Naive B cell (primary cell): ENCODE data around the gene TRABD. TPM values are rescaled to one million over a fixed set of nuclear protein-coding genes. Genes with fewer than 3 reads are reported as not detected.

Experiments used
- ATAC-seq, 2 donors: fragments of 150-1000 bp; cut with Tn5 transposase; 2 replicates each; pipeline ENCODE4 v1.10.0; 2021; ENCODE audit warnings: low read depth in 2 of 2, mild to moderate bottlenecking in 2 of 2, moderate library complexity in 2 of 2
- DNase-seq: peaks from one replicate; pipeline ENCODE4 v3.0.0; 2022
- H3K27ac Mint-ChIP-seq, 6 donors: one replicate each; pipeline ENCODE4 v1.8.0; 2020 to 2022; ENCODE audit warnings: mild to moderate bottlenecking in 6 of 6, mixed read lengths in 6 of 6, moderate library complexity in 5 of 6, inconsistent platforms in 2 of 6
- H3K27me3 Mint-ChIP-seq, 3 donors: one replicate each; pipeline ENCODE4 v1.8.0; 2021 to 2022; ENCODE audit warnings: mixed read lengths in 3 of 3, mild to moderate bottlenecking in 1 of 3
- H3K36me3 Mint-ChIP-seq, 2 donors: one replicate each; pipeline ENCODE4 v1.8.0; 2020 to 2022; ENCODE audit warnings: mixed read lengths in 2 of 2, inconsistent platforms in 1 of 2, mild to moderate bottlenecking in 1 of 2
- H3K4me1 Mint-ChIP-seq, 3 donors: one replicate each; pipeline ENCODE4 v1.8.0; 2020 to 2022; ENCODE audit warnings: mixed read lengths in 3 of 3, inconsistent platforms in 1 of 3, mild to moderate bottlenecking in 1 of 3, moderate library complexity in 1 of 3
- H3K4me3 Mint-ChIP-seq, 8 donors: one replicate each; pipeline ENCODE4 v1.8.0; 2020 to 2022; ENCODE audit warnings: mild to moderate bottlenecking in 8 of 8, mixed read lengths in 8 of 8, moderate library complexity in 8 of 8, inconsistent platforms in 2 of 8
- H3K9me3 Mint-ChIP-seq, 7 donors: one replicate each; pipeline ENCODE4 v1.8.0; 2020 to 2022; ENCODE audit warnings: mixed read lengths in 7 of 7, mild to moderate bottlenecking in 5 of 7, inconsistent platforms in 2 of 7, moderate library complexity in 1 of 7
- polyA plus RNA-seq, 6 donors: library from polyadenylated mRNA; unstranded; fragments of 300-500 nt; fragmentation: Illumina TruSeq; gene quantifications; one replicate each; pipeline ENCODE4 v1.2.3, GENCODE V29; 2021; ENCODE audit warnings: low read depth in 6 of 6

TRABD gene
- polyA plus RNA-seq, 6 donors from 2014 or later = 9.4 to 22.6 (median 15.1) TPM

- Mint-ChIP-seq H3K4me3 (no peak overlapping the region), H3K4me1 (peaks cover 12 to 23% (median 14%) of the 10 kb centered on the region in 3 donors), H3K27me3 (peaks cover 5 to 24% (median 11%) of the 10 kb centered on the region in 3 donors), H3K36me3 (no peaks in the 10 kb centered on the region), H3K27ac (no peak overlapping the region), H3K9me3 (no peaks in the 10 kb centered on the region)
- no peak for ATAC-seq
- no peak for DNase-seq
These were observed 4.8 kb upstream of the TRABD start for GRCh38 chr22:50180727-50181521.

- Mint-ChIP-seq H3K27ac (no peak overlapping the region), H3K9me3 (no peaks in the 10 kb centered on the region), H3K4me3 (peak overlapping the region in 2 of 8 donors; percentile 44 to 62), H3K27me3 (peaks cover 5 to 19% (median 11%) of the 10 kb centered on the region in 3 donors), H3K4me1 (peaks cover 20 to 21% (median 20%) of the 10 kb centered on the region in 3 donors), H3K36me3 (no peaks in the 10 kb centered on the region)
- ATAC-seq = no peak
- DNase-seq = no peak
These were observed 3.3 kb upstream of the TRABD start for GRCh38 chr22:50182176-50183081.

DNA sequence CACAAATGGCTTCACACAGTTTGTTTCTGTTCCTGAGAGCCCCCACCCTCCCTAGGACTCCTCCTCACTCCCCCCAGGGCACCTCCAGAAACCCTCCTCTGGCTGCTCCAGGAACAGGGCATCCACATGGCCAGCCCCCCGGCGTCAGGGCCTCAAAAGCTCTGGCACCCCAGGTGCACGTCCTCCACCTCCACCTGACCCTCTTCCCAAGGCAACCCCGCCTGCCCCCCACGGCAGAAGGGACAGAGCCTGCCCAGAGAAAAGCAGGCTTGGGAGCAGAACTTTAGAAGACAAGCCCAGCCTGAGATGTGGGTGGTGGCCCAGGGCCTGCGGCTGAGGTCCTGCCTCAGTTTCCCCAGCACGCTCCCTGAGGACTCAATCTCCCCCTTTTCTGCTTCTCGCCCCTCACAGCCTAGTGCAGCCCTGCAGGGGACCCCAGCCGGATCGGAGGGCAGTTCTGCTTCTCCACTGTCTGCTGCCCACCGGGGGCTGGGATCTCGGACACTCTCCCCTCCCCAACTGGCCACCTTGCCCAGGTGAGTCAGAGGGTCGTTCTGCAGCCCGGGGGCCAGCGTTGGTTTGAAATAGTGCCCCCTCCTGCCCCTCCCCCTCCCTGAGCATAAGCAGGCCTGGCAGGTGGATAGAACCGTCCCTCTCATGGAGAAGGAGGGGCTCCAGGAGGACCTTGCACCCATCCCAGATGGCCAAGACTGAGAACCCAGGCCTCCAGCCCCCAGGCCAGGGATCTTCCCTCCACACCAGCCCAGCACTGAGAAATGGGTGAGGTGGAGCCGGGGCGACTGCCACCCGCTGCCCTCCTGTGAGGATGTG lies 2.4 kb upstream of the TRABD start:
- no peaks in the 10 kb centered on the region for H3K36me3 Mint-ChIP-seq

GRCh38 chr22:50184004-50184901 lies 1.5 kb upstream of the TRABD start:
- H3K4me3 Mint-ChIP-seq = peak overlapping the region; percentile 68 to 87 (median 81)
- H3K27me3 Mint-ChIP-seq = peaks cover 5 to 17% (median 11%) of the 10 kb centered on the region in 3 donors
- H3K36me3 Mint-ChIP-seq = no peaks in the 10 kb centered on the region
- peaks cover 27 to 35% (median 32%) of the 10 kb centered on the region in 3 donors for H3K4me1 Mint-ChIP-seq
- peak overlapping the region in 3 of 6 donors; percentile 51 to 84 (median 81) for H3K27ac Mint-ChIP-seq
- no peak for DNase-seq
- no peaks in the 10 kb centered on the region for H3K9me3 Mint-ChIP-seq
- no peak for ATAC-seq

More for the DNA sequence above, 2.4 kb upstream of the TRABD start:
- Mint-ChIP-seq H3K4me3 (peak overlapping the region in 6 of 8 donors; percentile 16 to 84 (median 66)), H3K4me1 (peaks cover 23 to 27% (median 25%) of the 10 kb centered on the region in 3 donors), H3K9me3 (no peaks in the 10 kb centered on the region), H3K27ac (peak overlapping the region in 2 of 6 donors; percentile 84 to 89), H3K27me3 (peaks cover 5 to 17% (median 11%) of the 10 kb centered on the region in 3 donors)
- no peak for DNase-seq
- ATAC-seq = no peak

GRCh38 chr22:50184902-50185374 lies 775 bp upstream of the TRABD start:
- no peaks in the 10 kb centered on the region for H3K9me3 Mint-ChIP-seq
- peak overlapping the region; percentile 68 to 90 (median 84) for H3K4me3 Mint-ChIP-seq
- peak overlapping the region in 1 of 6 donors; percentile 100 for H3K27ac Mint-ChIP-seq
- peaks cover under 1 to 12% (median 5%) of the 10 kb centered on the region in 3 donors for H3K27me3 Mint-ChIP-seq
- H3K4me1 Mint-ChIP-seq = peaks cover 28 to 38% (median 34%) of the 10 kb centered on the region in 3 donors
- ATAC-seq (no peak), DNase-seq (no peak)
- H3K36me3 Mint-ChIP-seq = no peaks in the 10 kb centered on the region

GRCh38 chr22:50186181-50186714 lies 535 bp downstream of the TRABD start:
- peak overlapping the region; percentile 92 to 100 (median 97) for H3K27ac Mint-ChIP-seq
- ATAC-seq (no peak), DNase-seq (no peak)
- H3K9me3 Mint-ChIP-seq = no peaks in the 10 kb centered on the region
- no peaks in the 10 kb centered on the region for H3K36me3 Mint-ChIP-seq
- H3K27me3 Mint-ChIP-seq = peaks cover 0 to 11% (median 0%) of the 10 kb centered on the region in 3 donors
- peak overlapping the region; percentile 84 to 97 (median 94) for H3K4me3 Mint-ChIP-seq
- peaks cover 30 to 41% (median 39%) of the 10 kb centered on the region in 3 donors for H3K4me1 Mint-ChIP-seq

DNA sequence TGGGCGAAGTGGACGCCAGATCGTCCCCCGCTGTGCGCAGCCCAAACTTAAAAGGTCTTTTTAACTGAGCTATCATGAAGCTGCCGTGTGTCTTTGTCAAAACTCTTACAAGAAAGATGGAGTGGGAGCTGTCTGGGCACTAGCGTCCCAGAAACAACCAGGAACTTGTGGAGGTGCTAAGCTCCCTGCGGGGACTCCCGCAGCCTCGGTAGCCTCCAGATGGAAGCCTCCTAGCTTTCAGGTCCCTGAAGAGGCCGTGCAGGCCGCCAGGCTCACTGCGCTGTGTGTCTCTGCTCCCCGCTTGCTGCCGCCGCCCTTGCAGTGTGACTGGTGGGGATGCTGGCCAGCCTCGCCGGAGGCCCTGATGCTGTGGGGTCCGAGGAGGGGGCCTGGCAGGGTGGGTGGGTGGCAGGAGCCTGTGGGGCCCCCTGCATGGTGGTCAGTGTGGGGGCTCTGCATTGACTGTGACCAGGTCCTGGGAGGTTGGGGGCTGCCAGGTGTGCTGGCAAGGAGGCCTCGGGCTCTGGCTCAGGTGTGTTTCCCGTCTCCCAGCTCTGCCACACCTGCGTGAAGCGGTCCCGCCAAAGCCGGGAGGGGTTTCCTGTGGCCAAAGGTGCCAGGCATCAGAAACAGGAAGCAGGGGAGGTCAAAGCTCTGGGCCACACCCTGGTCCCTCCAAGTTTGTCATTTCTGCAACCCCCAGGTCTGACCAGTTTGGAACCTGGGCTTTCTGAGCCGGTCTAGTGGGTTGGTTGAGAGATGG lies 1.2 kb downstream of the TRABD start:
- Mint-ChIP-seq H3K4me1 (peaks cover 35 to 48% (median 46%) of the 10 kb centered on the region in 3 donors), H3K4me3 (peak overlapping the region; percentile 84 to 97 (median 94)), H3K9me3 (no peaks in the 10 kb centered on the region), H3K36me3 (no peaks in the 10 kb centered on the region), H3K27me3 (peaks cover 0 to 11% (median 0%) of the 10 kb centered on the region in 3 donors), H3K27ac (peak overlapping the region; percentile 92 to 100 (median 97))
- no peak for ATAC-seq
- DNase-seq = no peak

- Mint-ChIP-seq H3K4me3 (peak overlapping the region in 6 of 8 donors; percentile 26 to 84 (median 67)), H3K4me1 (peaks cover 44 to 62% (median 58%) of the 10 kb centered on the region in 3 donors), H3K36me3 (no peaks in the 10 kb centered on the region), H3K27ac (peak overlapping the region; percentile 24 to 100 (median 84)), H3K27me3 (peaks cover 0 to 11% (median 0%) of the 10 kb centered on the region in 3 donors), H3K9me3 (no peaks in the 10 kb centered on the region)
- DNase-seq (no peak), ATAC-seq (no peak)
These were observed 2.6 kb downstream of the TRABD start for GRCh38 chr22:50188356-50188755.

GRCh38 chr22:50189184-50189848 lies 3.6 kb downstream of the TRABD start:
- no peak for ATAC-seq
- Mint-ChIP-seq H3K4me3 (peak overlapping the region; percentile 63 to 96 (median 78)), H3K27ac (peak overlapping the region; percentile 100), H3K9me3 (no peaks in the 10 kb centered on the region), H3K36me3 (no peaks in the 10 kb centered on the region), H3K4me1 (peaks cover 44 to 62% (median 55%) of the 10 kb centered on the region in 3 donors), H3K27me3 (peaks cover 0 to 5% (median 0%) of the 10 kb centered on the region in 3 donors)
- DNase-seq = no peak

GRCh38 chr22:50189849-50190181 lies 4.1 kb downstream of the TRABD start:
- H3K27ac Mint-ChIP-seq = peak overlapping the region; percentile 100
- peaks cover 0 to under 1% (median 0%) of the 10 kb centered on the region in 3 donors for H3K27me3 Mint-ChIP-seq
- H3K4me3 Mint-ChIP-seq = peak overlapping the region; percentile 63 to 96 (median 84)

More at GRCh38 chr22:50189849-50190181, 4.1 kb downstream of the TRABD start:
- Mint-ChIP-seq H3K9me3 (no peaks in the 10 kb centered on the region), H3K4me1 (peaks cover 40 to 60% (median 58%) of the 10 kb centered on the region in 3 donors), H3K36me3 (no peaks in the 10 kb centered on the region)
- DNase-seq = no peak
- no peak for ATAC-seq
